ENCODE data around the gene FBXO42.
A peak's percentile ranks its signal among the peaks of the same experiment; 100 is the strongest.

GRCh38 chr1:16217061-16217785, 135.1 kb downstream of the FBXO42 start:
- TF ChIP-seq POLR2A (IDR thresholded peaks at IDR 0.05) (peak in 2 of 4 donors; percentile 44 to 75), POLR2AphosphoS5 (IDR thresholded peaks at IDR 0.05) (peak; percentile 9 to 58), CTCF (IDR thresholded peaks at IDR 0.05) (peak in 1 of 6 experiments; percentile 6), EP300 (IDR thresholded peaks at IDR 0.05) (no peak)

All from upper lobe of left lung (tissue), 4 donors.